ENCODE data around the gene TMEM271.

GRCh38 chr4:545612-546011 is 30.5 kb downstream of the TMEM271 start:
- TF ChIP-seq POLR2AphosphoS5 (IDR thresholded peaks at IDR 0.05; ENCODE audit: low read depth, low read length) (no peak), POLR2A (IDR thresholded peaks at IDR 0.05; ENCODE audit: low read depth, low read length) (no peak)
